Fibroblast of lung (primary cell): Measurements from ENCODE around the gene ITPK1. TPM values are rescaled to one million over a fixed set of nuclear protein-coding genes. Genes with fewer than 3 reads are reported as not detected.

Experiments
- DNase-seq, 2 donors: peaks; one replicate each; pipeline versions ENCODE4 v3.0.0 to v3.0.0-alpha.2; 2010; ENCODE audit warnings: low read depth in 2 of 2
- H2AFZ ChIP-seq: 2 replicates; pipeline ENCODE4 v1.5.1; 2012; ENCODE audit warnings: low read length, control low read depth, inconsistent platforms
- H3K27ac ChIP-seq: 2 replicates; pipeline ENCODE4 v1.5.1; 2011; ENCODE audit warnings: low read length, control low read depth; ENCODE audit not compliant: insufficient read depth
- H3K27me3 ChIP-seq: 2 replicates; pipeline ENCODE4 v1.5.1; 2011; ENCODE audit warnings: mild to moderate bottlenecking, low read length; ENCODE audit not compliant: control insufficient read depth, insufficient read depth
- H3K36me3 ChIP-seq: 2 replicates; pipeline ENCODE4 v1.5.1; 2011; ENCODE audit warnings: low read length; ENCODE audit not compliant: control insufficient read depth, insufficient read depth
- H3K4me1 ChIP-seq: 2 replicates; pipeline ENCODE4 v1.5.1; 2011; ENCODE audit warnings: low read length; ENCODE audit not compliant: control insufficient read depth, insufficient read depth; ENCODE audit errors: extremely low read depth
- H3K4me2 ChIP-seq: 2 replicates; pipeline ENCODE4 v1.5.1; 2011; ENCODE audit warnings: low read length, control low read depth; ENCODE audit not compliant: insufficient read depth; ENCODE audit errors: extremely low read depth
- H3K4me3 ChIP-seq, 4 experiments: fragments of 200-600 bp in 1 of 4; sonication (generic) in 1 of 4; replicated peaks in 1 of 4; 2 replicates each; pipeline ENCODE4 v1.5.1; 2011 to 2016; ENCODE audit warnings: low read length in 4 of 4, low read depth in 3 of 4, mild to moderate bottlenecking in 3 of 4, control low read depth in 2 of 4, inconsistent platforms in 1 of 4, mixed read lengths in 1 of 4; ENCODE audit not compliant: insufficient read depth in 1 of 4; ENCODE audit errors: control extremely low read depth in 1 of 4
- H3K79me2 ChIP-seq: 2 replicates; pipeline ENCODE4 v1.5.1; 2012; ENCODE audit warnings: mild to moderate bottlenecking, low read length, inconsistent platforms; ENCODE audit not compliant: control insufficient read depth, insufficient read depth
- H3K9ac ChIP-seq: 2 replicates; pipeline ENCODE4 v1.5.1; 2011; ENCODE audit warnings: mild to moderate bottlenecking, low read length, control low read depth; ENCODE audit not compliant: insufficient read depth
- H3K9me3 ChIP-seq: 2 replicates; pipeline ENCODE4 v1.5.1; 2012; ENCODE audit warnings: low read depth, low read length; ENCODE audit not compliant: control insufficient read depth, insufficient read depth
- H4K20me1 ChIP-seq: 2 replicates; pipeline ENCODE4 v1.5.1; 2011; ENCODE audit warnings: low read length; ENCODE audit not compliant: control insufficient read depth, insufficient read depth; ENCODE audit errors: extremely low read depth
- CTCF ChIP-seq, 2 donors: IDR thresholded peaks in 1 of 2; conservative IDR thresholded peaks in 1 of 2; 1 replicate in 1 of 2; 2 replicates in 1 of 2; pipeline ENCODE4 v1.5.1; 2011 to 2012; ENCODE audit warnings: low read length in 2 of 2, control low read depth in 1 of 2, inconsistent platforms in 1 of 2, low read depth in 1 of 2, mild to moderate bottlenecking in 1 of 2
- EZH2 ChIP-seq: IDR thresholded peaks from 2 replicates; pipeline ENCODE4 v1.5.1; 2012; ENCODE audit warnings: low read length, control low read depth, mild to moderate bottlenecking; ENCODE audit errors: missing control alignments
- polyA plus RNA-seq, 2 donors: library from polyadenylated mRNA; depleted of rRNA in 1 of 2; stranded (reverse) in 1 of 2; unstranded in 1 of 2; fragments of >200 nt; gene quantifications; 2 replicates each; pipeline ENCODE4 v1.2.1, GENCODE V29; 2011 to 2012; ENCODE audit warnings: missing spikeins in 1 of 2
- total RNA-seq: library from RNA; depleted of rRNA; stranded (reverse); fragments of >200 nt; gene quantifications from 2 replicates; pipeline ENCODE4 v1.2.1, GENCODE V29; 2014

The ITPK1 gene
- total and polyA plus RNA-seq, 2 donors (not counting 1 experiment from before 2014, with no cell fraction given), result 9.2 to 23.1 TPM

GRCh38 chr14:92959761-92960680 lies 155.7 kb downstream of the ITPK1 start:
- no peaks in the 10 kb centered on the region for H3K79me2 ChIP-seq
- H3K4me3 ChIP-seq, result no peak overlapping the region
- no peak overlapping the region for H3K9ac ChIP-seq
- TF ChIP-seq EZH2 (no peak), CTCF (conservative IDR thresholded peaks at IDR 0.05 in 1 of 2, IDR thresholded peaks at IDR 0.05 in 1 of 2; ENCODE audit: low read depth in 1 of 2, low read length in 2 of 2) (no peak)
- no peaks in the 10 kb centered on the region for H3K36me3 ChIP-seq
- no peaks in the 10 kb centered on the region for H4K20me1 ChIP-seq
- no peak overlapping the region for H2AFZ ChIP-seq
- peaks cover 5% of the 10 kb centered on the region for H3K4me1 ChIP-seq
- no peak overlapping the region for H3K27ac ChIP-seq
- no peak overlapping the region for H3K4me2 ChIP-seq
- H3K27me3 ChIP-seq, result no peaks in the 10 kb centered on the region
- DNase-seq, result no peak
- H3K9me3 ChIP-seq, result no peaks in the 10 kb centered on the region

GRCh38 chr14:92959189-92959531 lies 156.6 kb downstream of the ITPK1 start:
- peaks cover 5% of the 10 kb centered on the region for H3K4me1 ChIP-seq
- TF ChIP-seq CTCF (conservative IDR thresholded peaks at IDR 0.05 in 1 of 2, IDR thresholded peaks at IDR 0.05 in 1 of 2; ENCODE audit: low read depth in 1 of 2, low read length in 2 of 2) (no peak), EZH2 (no peak)
- no peak overlapping the region for H3K4me2 ChIP-seq
- H2AFZ ChIP-seq, result no peak overlapping the region
- H3K79me2 ChIP-seq, result no peaks in the 10 kb centered on the region
- no peak overlapping the region for H3K9ac ChIP-seq
- H4K20me1 ChIP-seq, result no peaks in the 10 kb centered on the region
- no peaks in the 10 kb centered on the region for H3K36me3 ChIP-seq
- no peak for DNase-seq
- H3K9me3 ChIP-seq, result no peaks in the 10 kb centered on the region
- H3K4me3 ChIP-seq, result no peak overlapping the region
- H3K27ac ChIP-seq, result no peak overlapping the region
- no peaks in the 10 kb centered on the region for H3K27me3 ChIP-seq

GRCh38 chr14:92958373-92959188 lies 157.1 kb downstream of the ITPK1 start:
- Histone ChIP-seq H4K20me1 (no peaks in the 10 kb centered on the region), H3K27ac (no peak overlapping the region), H3K9me3 (no peaks in the 10 kb centered on the region), H3K4me2 (no peak overlapping the region), H3K36me3 (no peaks in the 10 kb centered on the region), H3K4me1 (peaks cover 5% of the 10 kb centered on the region), H3K4me3 (no peak overlapping the region), H2AFZ (no peak overlapping the region), H3K9ac (no peak overlapping the region), H3K79me2 (no peaks in the 10 kb centered on the region), H3K27me3 (no peaks in the 10 kb centered on the region)
- TF ChIP-seq EZH2 (no peak), CTCF (conservative IDR thresholded peaks at IDR 0.05 in 1 of 2, IDR thresholded peaks at IDR 0.05 in 1 of 2; ENCODE audit: low read depth in 1 of 2, low read length in 2 of 2) (no peak)
- DNase-seq, result no peak
